ENCODE data around the gene CD1D.

Gene CD1D

GRCh38 chr1:158146165-158146564, 34.5 kb upstream of the CD1D start:
- Histone ChIP-seq H3K79me1 (ENCODE audit: low read length) (no peaks in the 10 kb centered on the region), H4K12ac (ENCODE audit: low read depth, low read length) (no peak overlapping the region), H3K4ac (ENCODE audit: low read depth, low read length) (no peak overlapping the region), H3K4me3 (ENCODE audit: low read depth, low read length) (no peak overlapping the region), H3K9ac (ENCODE audit: low read length) (no peak overlapping the region), H2BK5ac (ENCODE audit: low read depth, low read length, poor library complexity) (no peak overlapping the region), H2AFZ (ENCODE audit: insufficient read depth, low read length, poor library complexity) (no peak overlapping the region), H3K9me3 (ENCODE audit: insufficient read depth, low read depth, low read length) (no peaks in the 10 kb centered on the region), H3K4me2 (ENCODE audit: low read length) (no peak overlapping the region), H4K8ac (ENCODE audit: low read depth, low read length) (no peak overlapping the region), H3K27ac (ENCODE audit: low read depth, low read length) (no peak overlapping the region), H2AK5ac (ENCODE audit: low read length) (no peak overlapping the region), H3K4me1 (ENCODE audit: control insufficient read depth in 1 of 2, insufficient read depth in 2 of 2, low read length in 2 of 2) (no peaks in the 10 kb centered on the region), H3K14ac (ENCODE audit: low read length) (no peak overlapping the region), H3K36me3 (ENCODE audit: control insufficient read depth in 1 of 2, insufficient read depth in 2 of 2, low read length in 2 of 2) (no peaks in the 10 kb centered on the region), H3K18ac (ENCODE audit: low read length) (no peak overlapping the region), H3K79me2 (ENCODE audit: control insufficient read depth, insufficient read depth, low read length, poor library complexity) (no peaks in the 10 kb centered on the region), H3K27me3 (ENCODE audit: insufficient read depth, low read length) (no peaks in the 10 kb centered on the region), H4K91ac (ENCODE audit: low read depth, low read length) (no peak overlapping the region), H2BK12ac (ENCODE audit: low read length) (no peak overlapping the region), H3K23ac (ENCODE audit: low read length) (no peak overlapping the region), H2BK120ac (ENCODE audit: insufficient read depth, low read length, poor library complexity) (no peak overlapping the region)
- no CpG with 5 or more reads among the region's 6 CpGs for WGBS (ENCODE audit: extremely low coverage, insufficient coverage, insufficient read length)
- DNase-seq, result peak in 1 of 2 donors; percentile 1

GRCh38 chr1:158146739-158147138, 34.0 kb upstream of the CD1D start:
- no peak overlapping the region for H3K4ac ChIP-seq (ENCODE audit: low read depth, low read length)
- no CpG with 5 or more reads among the region's 2 CpGs for WGBS (ENCODE audit: extremely low coverage, insufficient coverage, insufficient read length)
- H4K12ac ChIP-seq (ENCODE audit: low read depth, low read length), result no peak overlapping the region
- H3K79me1 ChIP-seq (ENCODE audit: low read length), result no peaks in the 10 kb centered on the region
- no peaks in the 10 kb centered on the region for H3K79me2 ChIP-seq (ENCODE audit: control insufficient read depth, insufficient read depth, low read length, poor library complexity)
- no peak overlapping the region for H4K8ac ChIP-seq (ENCODE audit: low read depth, low read length)
- H3K9me3 ChIP-seq (ENCODE audit: insufficient read depth, low read depth, low read length), result no peaks in the 10 kb centered on the region
- H3K18ac ChIP-seq (ENCODE audit: low read length), result no peak overlapping the region
- H3K27ac ChIP-seq (ENCODE audit: low read depth, low read length), result no peak overlapping the region
- H3K4me3 ChIP-seq (ENCODE audit: low read depth, low read length), result no peak overlapping the region
- no peak overlapping the region for H2BK12ac ChIP-seq (ENCODE audit: low read length)
- H3K27me3 ChIP-seq (ENCODE audit: insufficient read depth, low read length), result no peaks in the 10 kb centered on the region
- no peak overlapping the region for H3K23ac ChIP-seq (ENCODE audit: low read length)
- no peak overlapping the region for H3K9ac ChIP-seq (ENCODE audit: low read length)
- no peaks in the 10 kb centered on the region for H3K4me1 ChIP-seq (ENCODE audit: control insufficient read depth in 1 of 2, insufficient read depth in 2 of 2, low read length in 2 of 2)
- no peaks in the 10 kb centered on the region for H3K36me3 ChIP-seq (ENCODE audit: control insufficient read depth in 1 of 2, insufficient read depth in 2 of 2, low read length in 2 of 2)
- no peak overlapping the region for H2BK5ac ChIP-seq (ENCODE audit: low read depth, low read length, poor library complexity)
- H2BK120ac ChIP-seq (ENCODE audit: insufficient read depth, low read length, poor library complexity), result no peak overlapping the region
- H4K91ac ChIP-seq (ENCODE audit: low read depth, low read length), result no peak overlapping the region
- H3K4me2 ChIP-seq (ENCODE audit: low read length), result no peak overlapping the region
- H3K14ac ChIP-seq (ENCODE audit: low read length), result no peak overlapping the region
- no peak overlapping the region for H2AFZ ChIP-seq (ENCODE audit: insufficient read depth, low read length, poor library complexity)
- no peak overlapping the region for H2AK5ac ChIP-seq (ENCODE audit: low read length)
- DNase-seq, result no peak

GRCh38 chr1:158147401-158147800, 33.3 kb upstream of the CD1D start:
- no peak for DNase-seq
- H2AFZ ChIP-seq (ENCODE audit: insufficient read depth, low read length, poor library complexity), result no peak overlapping the region

GRCh38 chr1:158147869-158148268, 32.8 kb upstream of the CD1D start:
- Histone ChIP-seq H3K23ac (ENCODE audit: low read length) (no peak overlapping the region), H2BK5ac (ENCODE audit: low read depth, low read length, poor library complexity) (no peak overlapping the region), H3K4me1 (ENCODE audit: control insufficient read depth in 1 of 2, insufficient read depth in 2 of 2, low read length in 2 of 2) (no peaks in the 10 kb centered on the region), H3K14ac (ENCODE audit: low read length) (no peak overlapping the region), H3K36me3 (ENCODE audit: control insufficient read depth in 1 of 2, insufficient read depth in 2 of 2, low read length in 2 of 2) (no peaks in the 10 kb centered on the region), H2AK5ac (ENCODE audit: low read length) (no peak overlapping the region), H3K79me1 (ENCODE audit: low read length) (no peaks in the 10 kb centered on the region), H3K4me3 (ENCODE audit: low read depth, low read length) (no peak overlapping the region), H2BK120ac (ENCODE audit: insufficient read depth, low read length, poor library complexity) (no peak overlapping the region), H3K4me2 (ENCODE audit: low read length) (no peak overlapping the region), H2AFZ (ENCODE audit: insufficient read depth, low read length, poor library complexity) (no peak overlapping the region), H3K4ac (ENCODE audit: low read depth, low read length) (no peak overlapping the region), H2BK12ac (ENCODE audit: low read length) (no peak overlapping the region), H3K27ac (ENCODE audit: low read depth, low read length) (no peak overlapping the region), H3K18ac (ENCODE audit: low read length) (no peak overlapping the region), H4K12ac (ENCODE audit: low read depth, low read length) (no peak overlapping the region), H4K91ac (ENCODE audit: low read depth, low read length) (no peak overlapping the region), H3K27me3 (ENCODE audit: insufficient read depth, low read length) (no peaks in the 10 kb centered on the region), H3K9me3 (ENCODE audit: insufficient read depth, low read depth, low read length) (no peaks in the 10 kb centered on the region), H4K8ac (ENCODE audit: low read depth, low read length) (no peak overlapping the region), H3K79me2 (ENCODE audit: control insufficient read depth, insufficient read depth, low read length, poor library complexity) (no peaks in the 10 kb centered on the region), H3K9ac (ENCODE audit: low read length) (no peak overlapping the region)
- no peak for DNase-seq
- WGBS (ENCODE audit: extremely low coverage, insufficient coverage, insufficient read length), result no CpG with 5 or more reads among the region's 3 CpGs

More at GRCh38 chr1:158147401-158147800, 33.3 kb upstream of the CD1D start:
- Histone ChIP-seq H2BK120ac (ENCODE audit: insufficient read depth, low read length, poor library complexity) (no peak overlapping the region), H2BK12ac (ENCODE audit: low read length) (no peak overlapping the region), H3K4ac (ENCODE audit: low read depth, low read length) (no peak overlapping the region), H3K27me3 (ENCODE audit: insufficient read depth, low read length) (no peaks in the 10 kb centered on the region), H3K4me2 (ENCODE audit: low read length) (no peak overlapping the region), H3K14ac (ENCODE audit: low read length) (no peak overlapping the region), H3K36me3 (ENCODE audit: control insufficient read depth in 1 of 2, insufficient read depth in 2 of 2, low read length in 2 of 2) (no peaks in the 10 kb centered on the region), H3K79me1 (ENCODE audit: low read length) (no peaks in the 10 kb centered on the region), H3K23ac (ENCODE audit: low read length) (no peak overlapping the region), H4K12ac (ENCODE audit: low read depth, low read length) (no peak overlapping the region), H2BK5ac (ENCODE audit: low read depth, low read length, poor library complexity) (no peak overlapping the region), H3K9ac (ENCODE audit: low read length) (no peak overlapping the region), H3K27ac (ENCODE audit: low read depth, low read length) (no peak overlapping the region), H3K18ac (ENCODE audit: low read length) (no peak overlapping the region), H3K9me3 (ENCODE audit: insufficient read depth, low read depth, low read length) (no peaks in the 10 kb centered on the region), H4K91ac (ENCODE audit: low read depth, low read length) (no peak overlapping the region), H3K79me2 (ENCODE audit: control insufficient read depth, insufficient read depth, low read length, poor library complexity) (no peaks in the 10 kb centered on the region), H3K4me1 (ENCODE audit: control insufficient read depth in 1 of 2, insufficient read depth in 2 of 2, low read length in 2 of 2) (no peaks in the 10 kb centered on the region), H4K8ac (ENCODE audit: low read depth, low read length) (no peak overlapping the region), H3K4me3 (ENCODE audit: low read depth, low read length) (no peak overlapping the region), H2AK5ac (ENCODE audit: low read length) (no peak overlapping the region)
- no CpG with 5 or more reads among the region's 2 CpGs for WGBS (ENCODE audit: extremely low coverage, insufficient coverage, insufficient read length)
